ENCODE measurements around the gene TOM1. TPM values are rescaled to one million over a fixed set of nuclear protein-coding genes. Genes with fewer than 3 reads are reported as not detected.

The TOM1 gene
- total and polyA plus RNA-seq, 2 of the 13 experiments (the other 11 are each of a cell fraction or from before 2014, with no cell fraction given), result 30.8 to 87.3 TPM

DNA sequence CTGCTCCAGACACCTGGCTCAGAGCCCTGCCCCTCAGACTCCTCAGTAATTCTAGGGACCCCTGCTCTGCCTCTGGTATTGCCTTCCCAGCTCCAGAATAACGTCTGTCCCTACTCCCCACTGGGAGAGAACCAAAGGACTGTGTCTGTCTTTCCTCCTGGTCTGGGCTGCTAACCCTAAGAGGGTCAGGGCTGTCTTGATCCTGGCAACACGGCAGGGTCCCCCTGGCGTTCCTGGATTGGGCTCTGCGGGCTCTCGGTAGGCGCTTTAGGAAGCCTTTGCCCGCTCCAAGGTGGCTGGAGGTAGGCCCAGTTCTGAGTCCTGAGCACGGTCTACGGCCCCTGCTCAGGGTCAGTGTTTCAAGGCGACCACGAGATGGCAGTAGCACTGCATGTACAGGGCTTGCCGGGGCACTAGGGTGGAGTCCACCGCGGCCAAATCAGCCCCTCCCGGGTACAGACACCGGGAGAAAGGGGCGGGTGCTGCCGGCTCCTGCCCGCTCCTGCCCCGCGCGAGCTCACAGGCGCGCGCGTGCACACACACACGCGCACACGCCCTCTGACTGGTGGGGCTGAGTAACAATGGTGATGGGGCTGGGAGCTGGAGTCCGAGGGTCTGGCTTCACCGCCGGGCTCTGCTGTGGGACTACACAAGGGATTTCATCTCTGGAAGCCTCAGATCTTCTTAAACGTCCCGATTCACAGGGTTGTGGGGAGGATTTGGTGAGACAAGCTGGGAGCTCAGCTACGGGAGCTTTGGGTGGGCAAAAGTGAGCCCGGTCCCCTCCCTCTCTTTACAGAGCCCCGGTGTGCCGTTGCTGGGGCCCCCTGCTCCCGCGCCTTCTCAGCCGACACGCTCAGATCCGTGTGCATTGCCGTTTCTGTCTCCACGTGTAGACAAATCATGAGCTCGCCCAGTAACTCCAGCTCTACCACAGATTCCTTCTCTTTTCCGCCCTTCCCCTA lies 51.1 kb downstream of the TOM1 start (continued):
- TF ChIP-seq, protein P1, sequence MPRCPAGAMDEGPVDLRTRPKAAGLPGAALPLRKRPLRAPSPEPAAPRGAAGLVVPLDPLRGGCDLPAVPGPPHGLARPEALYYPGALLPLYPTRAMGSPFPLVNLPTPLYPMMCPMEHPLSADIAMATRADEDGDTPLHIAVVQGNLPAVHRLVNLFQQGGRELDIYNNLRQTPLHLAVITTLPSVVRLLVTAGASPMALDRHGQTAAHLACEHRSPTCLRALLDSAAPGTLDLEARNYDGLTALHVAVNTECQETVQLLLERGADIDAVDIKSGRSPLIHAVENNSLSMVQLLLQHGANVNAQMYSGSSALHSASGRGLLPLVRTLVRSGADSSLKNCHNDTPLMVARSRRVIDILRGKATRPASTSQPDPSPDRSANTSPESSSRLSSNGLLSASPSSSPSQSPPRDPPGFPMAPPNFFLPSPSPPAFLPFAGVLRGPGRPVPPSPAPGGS (CRISPR knock-in tag; IDR thresholded peaks at IDR 0.05), result no peak
- TF ChIP-seq, protein P2, sequence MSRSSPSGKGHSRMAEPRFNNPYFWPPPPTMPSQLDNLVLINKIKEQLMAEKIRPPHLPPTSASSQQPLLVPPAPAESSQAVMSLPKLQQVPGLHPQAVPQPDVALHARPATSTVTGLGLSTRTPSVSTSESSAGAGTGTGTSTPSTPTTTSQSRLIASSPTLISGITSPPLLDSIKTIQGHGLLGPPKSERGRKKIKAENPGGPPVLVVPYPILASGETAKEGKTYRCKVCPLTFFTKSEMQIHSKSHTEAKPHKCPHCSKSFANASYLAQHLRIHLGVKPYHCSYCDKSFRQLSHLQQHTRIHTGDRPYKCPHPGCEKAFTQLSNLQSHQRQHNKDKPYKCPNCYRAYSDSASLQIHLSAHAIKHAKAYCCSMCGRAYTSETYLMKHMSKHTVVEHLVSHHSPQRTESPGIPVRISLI (CRISPR knock-in tag; IDR thresholded peaks at IDR 0.05; ENCODE audit: borderline replicate concordance), result peak; percentile 51; the same call in 1 of the 2 replicates
- TF ChIP-seq LCORL (IDR thresholded peaks at IDR 0.05), result no peak
- TF ChIP-seq LCORL (CRISPR knock-in tag; IDR thresholded peaks at IDR 0.05), result peak; percentile 88; the same call in 1 of the 2 replicates
- TF ChIP-seq NFE2L2 (IDR thresholded peaks at IDR 0.05; ENCODE audit: low read length), result no peak
- TF ChIP-seq THYN1 (CRISPR knock-in tag; IDR thresholded peaks at IDR 0.05; ENCODE audit: borderline replicate concordance, low read depth), result no peak
- no peak for TF ChIP-seq MZF1 (CRISPR knock-in tag; IDR thresholded peaks at IDR 0.05; ENCODE audit: borderline replicate concordance)
- TF ChIP-seq SATB2 (CRISPR knock-in tag; IDR thresholded peaks at IDR 0.05), result 0 out of 2 replicates have a peak, but pooled peaks have one; percentile 46
- peak; percentile 99 for TF ChIP-seq RAD21 (CRISPR knock-in tag; IDR thresholded peaks at IDR 0.05)
- TF ChIP-seq HNRNPL (IDR thresholded peaks at IDR 0.05; ENCODE audit: low read depth, low read length), result 0 out of 2 replicates have a peak, but pooled peaks have one; percentile 56
- TF ChIP-seq ZNF616 (CRISPR knock-in tag; IDR thresholded peaks at IDR 0.05; ENCODE audit: low read depth), result no peak; the same call in 1 of the 2 replicates
- peak; percentile 49; the same call in 1 of the 2 replicates for TF ChIP-seq KDM1A (CRISPR knock-in tag; IDR thresholded peaks at IDR 0.05)
- TF ChIP-seq POLR2G (IDR thresholded peaks at IDR 0.05; ENCODE audit: low read depth, low read length), result peak; percentile 65
- TF ChIP-seq ZNF484 (CRISPR knock-in tag; IDR thresholded peaks at IDR 0.05; ENCODE audit: borderline replicate concordance, low read depth), result no peak
- peak; percentile 63 for TF ChIP-seq SALL1 (CRISPR knock-in tag; IDR thresholded peaks at IDR 0.05)
- peak; percentile 43; the same call in 1 of the 2 replicates for TF ChIP-seq YEATS2 (CRISPR knock-in tag; IDR thresholded peaks at IDR 0.05; ENCODE audit: borderline replicate concordance)
- TF ChIP-seq NRL (CRISPR knock-in tag; IDR thresholded peaks at IDR 0.05; ENCODE audit: borderline replicate concordance), result peak; percentile 52; the same call in 1 of the 2 replicates
- TF ChIP-seq IRF2 (CRISPR knock-in tag; IDR thresholded peaks at IDR 0.05), result peak; percentile 86
- TF ChIP-seq, protein P3, sequence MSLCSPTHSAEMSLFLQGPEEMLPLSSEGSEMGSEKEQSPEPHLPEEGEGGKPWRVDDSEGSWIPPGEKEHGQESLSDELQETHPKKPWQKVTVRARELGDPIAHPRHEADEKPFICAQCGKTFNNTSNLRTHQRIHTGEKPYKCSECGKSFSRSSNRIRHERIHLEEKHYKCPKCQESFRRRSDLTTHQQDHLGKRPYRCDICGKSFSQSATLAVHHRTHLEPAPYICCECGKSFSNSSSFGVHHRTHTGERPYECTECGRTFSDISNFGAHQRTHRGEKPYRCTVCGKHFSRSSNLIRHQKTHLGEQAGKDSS (CRISPR knock-in tag; IDR thresholded peaks at IDR 0.05; ENCODE audit: borderline replicate concordance, low read depth), result peak; percentile 49; the same call in 1 of the 2 replicates
- TF ChIP-seq FLYWCH1 (CRISPR knock-in tag; IDR thresholded peaks at IDR 0.05), result no peak
- TF ChIP-seq, protein P4, sequence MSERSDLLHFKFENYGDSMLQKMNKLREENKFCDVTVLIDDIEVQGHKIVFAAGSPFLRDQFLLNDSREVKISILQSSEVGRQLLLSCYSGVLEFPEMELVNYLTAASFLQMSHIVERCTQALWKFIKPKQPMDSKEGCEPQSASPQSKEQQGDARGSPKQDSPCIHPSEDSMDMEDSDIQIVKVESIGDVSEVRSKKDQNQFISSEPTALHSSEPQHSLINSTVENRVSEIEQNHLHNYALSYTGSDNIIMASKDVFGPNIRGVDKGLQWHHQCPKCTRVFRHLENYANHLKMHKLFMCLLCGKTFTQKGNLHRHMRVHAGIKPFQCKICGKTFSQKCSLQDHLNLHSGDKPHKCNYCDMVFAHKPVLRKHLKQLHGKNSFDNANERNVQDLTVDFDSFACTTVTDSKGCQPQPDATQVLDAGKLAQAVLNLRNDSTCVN (CRISPR knock-in tag; IDR thresholded peaks at IDR 0.05; ENCODE audit: borderline replicate concordance), result no peak
- TF ChIP-seq SALL2 (CRISPR knock-in tag; IDR thresholded peaks at IDR 0.05), result peak; percentile 37; the same call in 1 of the 2 replicates
- peak; percentile 39; the same call in 1 of the 2 replicates for TF ChIP-seq ZNF546 (CRISPR knock-in tag; conservative IDR thresholded peaks at IDR 0.05)
- peak; percentile 70 for TF ChIP-seq ZBTB7A (CRISPR knock-in tag; IDR thresholded peaks at IDR 0.05)
- peak; percentile 42; the same call in 1 of the 3 replicates for TF ChIP-seq MXI1 (IDR thresholded peaks at IDR 0.05; ENCODE audit: borderline replicate concordance, low read depth, low read length)
